ENCODE measurements around the gene DNAJB13.
"Not testable (repeated sequence)": the region's sequence is repeated elsewhere in the genome, so short reads cannot be mapped to it uniquely, and the experiment has no call there.

The DNAJB13 gene

DNA sequence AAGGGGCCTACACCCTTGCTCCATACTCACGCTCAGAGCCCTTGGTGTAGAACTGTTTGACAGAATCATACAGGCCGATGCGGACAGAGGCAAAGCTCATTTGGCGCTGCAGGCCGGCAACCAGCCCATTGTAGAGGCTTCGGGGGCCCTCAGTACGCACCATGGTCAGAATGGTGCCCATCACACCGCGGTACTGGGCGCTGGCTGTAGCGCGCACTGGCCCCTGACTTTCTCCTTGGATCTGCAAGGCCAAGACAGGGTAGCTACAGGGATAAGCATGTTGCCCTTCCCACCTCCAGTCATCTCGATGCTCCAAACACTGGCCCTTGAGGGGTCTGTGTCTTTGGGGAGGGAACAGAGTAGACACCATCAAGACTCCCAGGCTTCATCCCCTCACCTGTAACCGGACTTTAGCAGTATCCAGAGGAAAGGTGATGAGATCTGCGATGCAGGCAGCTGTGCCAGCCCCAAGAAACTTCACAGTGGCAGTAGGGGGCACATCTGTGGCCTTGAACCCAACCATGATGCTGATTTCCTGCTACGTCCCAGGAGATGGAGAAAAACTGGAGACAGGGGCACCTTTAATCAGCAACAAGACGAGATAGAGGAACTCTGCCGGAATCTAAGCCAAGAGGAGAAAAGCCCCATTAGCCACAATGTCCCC, 27.2 kb downstream of the DNAJB13 start:
- DNase-seq (ENCODE audit: low read depth, low spot score): no peak

DNA sequence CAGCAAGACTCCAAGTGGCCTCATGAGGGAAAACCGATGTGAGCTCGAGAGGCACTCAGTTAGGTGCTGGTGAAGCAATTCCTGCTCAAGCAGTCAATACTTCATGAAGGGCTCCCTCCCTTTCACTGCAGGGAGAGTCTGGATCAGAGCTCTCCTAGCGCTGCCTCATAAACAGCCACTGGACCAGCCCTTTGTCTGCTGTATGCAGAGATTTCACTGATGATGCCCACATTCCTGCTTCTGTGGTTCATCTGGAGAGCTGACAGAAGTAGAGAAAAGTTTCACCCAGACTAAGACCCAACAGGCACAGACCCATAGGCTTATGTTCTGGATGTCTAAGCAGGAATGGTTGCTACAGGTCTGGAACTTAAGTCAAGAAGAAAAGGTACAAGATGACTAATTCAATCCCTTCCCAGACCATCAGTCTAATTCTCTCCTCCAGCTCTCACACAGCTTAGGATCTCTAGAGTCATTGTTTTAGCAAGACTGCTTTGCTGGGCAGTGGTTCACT, 27.8 kb downstream of the DNAJB13 start:
- DNase-seq (ENCODE audit: low read depth, low spot score): no peak

DNA sequence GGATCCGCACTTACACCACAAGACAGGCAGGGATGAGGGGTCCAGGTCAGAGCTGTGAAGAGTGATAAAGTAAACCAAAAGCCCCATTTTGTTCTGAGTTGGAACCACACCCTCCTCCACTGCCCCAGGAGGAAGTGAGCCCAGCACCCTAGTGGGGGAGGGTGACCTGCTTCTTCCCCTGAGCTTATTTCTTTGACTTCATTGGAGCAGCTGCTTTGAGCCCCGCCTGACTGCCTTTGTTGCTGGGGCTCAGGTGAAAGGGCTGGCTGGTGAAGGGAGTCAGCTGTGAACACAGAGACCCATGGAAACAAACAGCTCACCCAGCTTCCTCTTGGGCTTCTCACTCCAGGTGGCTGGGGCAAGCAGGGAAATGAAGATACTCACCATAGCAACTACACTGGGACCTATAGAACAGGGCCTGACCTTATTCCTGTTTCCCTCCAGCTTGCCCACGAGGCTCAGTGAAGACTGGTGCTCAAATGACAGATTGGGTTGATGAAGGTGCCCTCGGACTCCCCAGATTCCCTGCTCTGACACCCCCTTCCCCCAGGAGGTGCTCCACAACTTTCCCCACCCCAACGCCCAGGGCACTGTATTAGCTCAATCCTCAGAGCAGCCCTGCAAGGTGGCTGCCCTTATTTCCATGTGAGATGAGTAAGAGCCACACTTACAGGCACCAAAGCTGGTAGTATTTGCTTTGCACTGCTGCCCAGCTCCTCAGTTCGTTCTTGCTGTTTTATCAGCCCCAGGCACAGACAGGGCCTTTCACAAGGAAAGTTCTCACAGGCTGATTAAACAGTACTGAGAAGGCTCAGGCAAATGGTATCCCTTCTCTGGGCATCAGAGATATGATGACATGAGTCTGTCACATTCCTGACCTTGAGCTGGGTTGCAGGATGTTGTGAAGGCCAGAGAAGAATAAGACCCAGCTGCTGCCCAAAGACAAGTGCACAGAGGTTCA, 29.5 kb downstream of the DNAJB13 start:
- no peak for DNase-seq (ENCODE audit: low read depth, low spot score)

DNA sequence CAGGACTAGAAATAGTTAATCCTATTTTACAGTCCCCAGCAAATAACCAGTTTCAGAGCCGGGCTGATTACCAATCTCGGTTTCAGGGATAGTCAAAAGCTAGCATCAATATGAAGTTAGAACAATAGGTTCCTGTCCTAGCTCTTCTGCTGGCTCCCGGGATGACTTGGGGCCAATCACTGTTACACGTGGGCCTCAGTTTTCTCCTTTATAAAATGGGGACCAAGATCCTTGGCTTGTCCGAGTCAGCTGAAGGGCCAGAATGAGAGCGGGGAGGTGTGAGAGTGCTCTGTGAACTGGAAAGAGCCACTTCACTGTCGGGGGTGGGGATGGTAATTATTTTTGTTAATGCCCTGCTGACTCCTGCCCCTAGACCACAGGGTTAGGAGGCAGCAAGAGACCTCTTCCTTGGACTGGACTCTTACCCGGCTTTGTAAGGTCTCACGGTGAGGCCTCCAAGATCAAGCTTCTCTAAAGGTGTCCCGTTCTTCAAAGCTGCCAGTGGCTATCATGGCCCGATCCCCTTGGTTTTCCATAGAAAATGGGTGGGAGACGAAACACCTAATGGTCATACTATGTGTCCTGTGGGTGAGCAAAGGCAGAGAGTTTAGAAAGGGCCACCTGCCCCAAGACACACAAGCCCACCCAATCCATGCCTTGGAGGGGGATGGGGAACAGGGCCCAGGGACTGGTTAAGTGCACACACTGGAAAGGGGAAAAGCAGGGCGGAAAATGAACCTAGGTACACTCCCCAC, 30.4 kb downstream of the DNAJB13 start:
- no peak for DNase-seq (ENCODE audit: low read depth, low spot score)

DNA sequence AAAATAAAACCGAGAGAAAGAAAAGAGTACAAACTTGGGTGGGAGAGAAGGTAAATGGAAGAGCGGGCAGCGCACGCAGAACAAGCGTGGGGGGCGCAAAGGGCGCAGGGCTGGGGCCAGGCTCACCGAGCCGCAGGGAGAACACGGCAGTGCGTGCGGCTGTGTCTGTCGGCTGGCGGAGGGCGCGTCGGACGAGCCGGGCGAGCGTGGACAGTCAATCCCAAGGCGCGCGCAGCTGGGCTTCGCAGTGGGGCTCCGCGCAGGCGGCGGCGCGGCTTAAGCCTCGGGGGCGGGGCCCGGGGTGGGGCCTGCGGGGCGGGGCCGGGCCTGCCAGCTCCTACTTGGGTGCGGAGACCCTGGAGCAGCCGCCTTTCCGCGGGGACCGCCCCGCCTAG, 31.8 kb downstream of the DNAJB13 start, which contains the start of gene UCP2:
UCP2 (minus strand) TSS at position 249 of the 395 bp plus-strand sequence. CDS start 4,465 bp downstream, outside the sequence.
- peak; percentile 65 for DNase-seq (ENCODE audit: low read depth, low spot score)

DNA sequence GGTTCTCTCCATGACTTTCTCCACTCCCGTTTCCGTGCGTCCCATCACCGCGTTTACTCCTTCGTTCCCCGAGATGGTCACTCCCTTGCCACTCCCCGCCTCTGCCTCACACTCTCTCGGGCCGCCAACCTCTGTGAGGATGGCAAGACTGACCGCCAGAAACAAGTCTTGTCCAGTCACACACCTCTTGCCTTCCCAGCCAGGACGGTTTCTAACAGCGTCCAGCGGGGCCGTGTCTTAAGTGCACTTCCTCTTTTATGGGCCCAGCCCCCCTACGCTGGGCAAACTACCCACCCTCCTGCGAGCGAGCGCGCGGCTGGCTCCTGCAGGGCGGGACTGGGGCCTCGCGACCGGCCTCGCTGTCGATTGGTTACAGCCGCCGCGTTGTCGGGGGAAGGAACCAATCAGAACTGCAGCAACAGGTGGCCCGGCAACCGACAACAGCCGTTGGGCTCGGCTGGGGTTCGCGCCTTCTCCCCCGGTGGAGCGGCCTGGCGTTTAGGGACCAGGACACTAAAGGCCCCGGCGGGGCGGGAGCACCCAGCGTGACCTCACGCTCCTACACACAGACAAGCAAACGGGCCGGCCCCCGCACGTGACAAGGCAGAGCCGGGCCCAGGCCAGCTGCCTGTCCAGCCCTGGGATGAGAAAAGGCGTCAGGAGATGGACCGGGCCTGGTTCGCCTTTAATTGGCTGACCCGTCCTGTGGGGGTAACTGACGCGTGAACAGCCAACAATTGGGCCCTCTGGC, 32.3 kb downstream of the DNAJB13 start:
- peak; percentile 83 for DNase-seq (ENCODE audit: low read depth, low spot score)

DNA sequence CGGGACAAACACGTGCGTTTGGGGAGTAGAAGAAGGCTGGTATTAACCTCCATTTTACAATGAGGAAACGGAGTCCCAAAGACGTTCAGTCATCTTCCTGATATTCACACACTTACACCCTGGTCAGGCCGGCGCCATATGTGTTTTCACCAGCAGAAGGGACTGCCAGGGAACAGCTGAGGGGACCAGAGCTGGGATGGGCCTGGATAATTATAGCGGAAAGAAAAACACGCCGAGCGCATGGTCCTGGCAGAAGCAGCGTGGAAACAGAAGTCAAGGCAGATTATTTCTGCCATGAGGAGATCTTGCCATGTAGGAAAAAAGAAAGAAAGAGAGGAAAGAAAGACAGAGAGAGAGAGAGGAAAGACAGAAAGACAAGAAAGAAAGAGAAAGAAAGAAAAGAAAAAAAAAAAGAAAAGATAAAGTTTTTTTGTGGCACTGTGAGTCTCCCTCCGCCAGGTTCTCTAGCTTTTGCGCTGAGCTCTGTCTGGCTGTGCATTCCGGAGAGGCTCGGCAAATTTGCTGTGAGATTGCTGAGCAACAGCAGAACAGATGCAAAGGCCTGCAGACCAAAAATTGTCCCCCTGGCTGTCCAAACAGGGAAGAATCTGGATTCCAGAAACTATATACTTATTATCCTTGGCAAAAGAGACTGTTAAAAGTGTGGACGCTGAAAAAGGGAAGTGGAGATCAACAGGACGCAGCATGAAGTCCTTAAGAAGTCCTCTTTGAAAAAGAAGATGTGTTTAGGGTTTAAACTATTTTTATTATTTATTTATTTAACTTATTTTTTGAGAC, 33.1 kb downstream of the DNAJB13 start:
- no peak for DNase-seq (ENCODE audit: low read depth, low spot score)

DNA sequence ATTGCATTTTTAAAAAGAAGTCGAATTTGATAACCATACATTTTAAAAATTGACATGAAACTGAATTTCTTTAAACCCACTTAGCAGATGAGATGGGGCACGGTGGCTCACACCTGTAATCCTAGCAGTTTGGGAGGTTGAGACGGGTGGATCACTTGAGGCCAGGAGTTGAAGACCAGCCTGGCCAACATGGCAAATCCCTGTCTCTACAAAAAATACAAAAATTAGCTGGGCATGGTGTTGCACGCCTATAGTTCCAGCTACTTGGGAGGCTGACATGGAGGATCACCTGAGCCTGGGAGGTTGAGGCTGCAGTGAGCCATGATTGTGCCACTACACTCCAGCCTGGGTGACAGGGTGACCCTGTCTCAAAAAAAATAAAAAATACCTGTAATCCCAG, 34.8 kb downstream of the DNAJB13 start:
- not testable (repeated sequence) for DNase-seq (ENCODE audit: low read depth, low spot score)

DNA sequence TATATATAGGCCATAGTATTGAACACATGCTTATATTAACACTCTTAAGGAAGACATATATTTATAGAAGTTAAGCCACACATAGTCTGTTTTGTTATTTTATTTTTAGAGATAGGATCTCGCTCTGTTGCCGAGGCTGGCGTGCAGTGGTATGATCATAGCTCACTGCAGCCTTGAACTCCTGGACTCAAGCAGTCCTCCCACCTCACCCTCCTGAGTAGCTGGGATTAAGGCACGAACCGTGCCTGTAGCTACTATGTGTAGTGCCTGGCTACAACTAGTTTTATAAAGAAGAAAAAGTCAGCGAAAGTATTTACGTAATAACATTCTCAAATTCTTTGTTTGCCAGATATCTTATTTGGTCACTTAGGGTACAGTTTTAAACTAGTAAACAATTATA, 37.4 kb downstream of the DNAJB13 start:
- DNase-seq (ENCODE audit: low read depth, low spot score): no peak

DNA sequence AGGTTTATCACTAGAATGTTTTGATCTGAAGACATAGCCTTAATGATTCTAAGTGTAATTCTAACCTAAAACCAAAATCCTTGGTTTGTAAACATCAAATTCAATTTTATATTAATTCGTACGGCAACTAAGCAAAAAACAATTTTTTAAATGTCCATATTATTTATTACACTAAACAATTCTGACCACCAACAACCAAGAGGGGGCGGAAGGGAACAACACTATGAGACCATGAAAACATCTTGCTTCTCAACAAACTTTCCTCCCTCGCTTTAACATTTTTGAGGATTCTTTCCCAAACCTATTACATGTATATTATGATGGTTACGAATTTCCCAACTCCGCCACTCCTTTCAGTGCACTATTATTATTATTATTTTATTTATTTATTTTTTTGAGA, 38.3 kb downstream of the DNAJB13 start:
- DNase-seq (ENCODE audit: low read depth, low spot score): no peak

DNA sequence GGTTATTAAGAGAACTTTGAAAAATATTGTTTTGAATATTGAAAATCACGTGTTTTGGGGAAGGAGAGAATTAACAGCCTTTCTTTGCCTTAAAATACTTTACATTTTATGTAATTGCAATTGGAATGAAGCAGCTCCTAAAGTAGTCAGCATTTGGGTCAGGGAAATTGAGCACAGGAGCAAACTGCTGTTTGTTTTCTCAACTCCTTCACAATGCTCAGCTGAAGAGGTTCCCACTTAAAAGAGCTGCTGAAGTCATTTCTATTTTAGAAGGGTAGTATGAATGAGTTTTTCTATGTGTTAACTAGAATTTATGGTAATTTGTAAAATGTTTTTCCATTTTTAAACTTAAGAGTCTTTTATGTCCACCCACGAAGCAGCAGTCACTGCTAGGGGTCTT, 39.9 kb downstream of the DNAJB13 start:
- no peak for DNase-seq (ENCODE audit: low read depth, low spot score)

DNA sequence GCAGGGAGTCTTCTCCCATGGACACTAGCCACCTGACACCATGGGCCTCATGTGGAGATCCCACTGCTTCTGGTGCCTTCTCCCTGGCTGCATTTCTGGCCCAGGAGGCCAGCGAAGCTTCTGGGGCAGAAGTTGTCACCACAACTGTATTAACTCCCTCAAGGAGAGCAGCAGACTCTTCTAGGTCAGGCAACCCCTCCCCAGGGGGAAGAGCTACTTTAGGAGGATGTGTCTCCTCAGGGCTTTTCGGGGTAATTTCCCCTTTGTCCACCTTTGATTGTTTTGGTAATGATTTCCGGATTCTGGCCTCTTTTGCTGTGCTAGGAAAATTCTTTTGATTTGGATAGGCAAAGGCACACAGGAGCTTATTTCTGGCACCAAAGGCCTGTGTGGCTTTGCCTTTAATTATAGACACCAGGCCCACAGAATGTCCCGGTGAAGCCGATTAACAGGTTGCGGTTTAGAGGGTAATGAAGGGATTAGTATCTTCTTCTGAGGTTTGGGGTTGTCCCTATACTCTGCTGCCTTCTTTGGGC, 40.7 kb downstream of the DNAJB13 start:
- DNase-seq (ENCODE audit: low read depth, low spot score): no peak

DNA sequence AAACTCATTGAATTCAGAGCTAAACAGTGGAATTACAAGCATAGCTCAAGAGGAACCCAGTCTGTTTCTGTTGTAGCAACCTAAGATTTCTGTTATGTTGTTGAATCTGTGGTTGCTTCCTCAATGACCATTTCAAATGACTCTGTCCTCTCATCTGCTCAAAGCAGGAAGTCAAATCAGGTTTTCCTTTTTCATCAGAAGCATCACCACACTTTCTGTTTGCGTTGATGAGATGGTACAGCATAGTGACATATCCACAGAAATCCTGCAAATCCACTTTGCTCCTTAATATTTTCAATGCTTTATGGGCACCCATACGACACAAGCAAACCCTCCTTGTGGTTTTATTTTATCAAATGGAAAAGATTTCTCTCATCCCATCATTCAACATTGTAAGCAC, 44.4 kb downstream of the DNAJB13 start:
- DNase-seq (ENCODE audit: low read depth, low spot score): no peak

DNA sequence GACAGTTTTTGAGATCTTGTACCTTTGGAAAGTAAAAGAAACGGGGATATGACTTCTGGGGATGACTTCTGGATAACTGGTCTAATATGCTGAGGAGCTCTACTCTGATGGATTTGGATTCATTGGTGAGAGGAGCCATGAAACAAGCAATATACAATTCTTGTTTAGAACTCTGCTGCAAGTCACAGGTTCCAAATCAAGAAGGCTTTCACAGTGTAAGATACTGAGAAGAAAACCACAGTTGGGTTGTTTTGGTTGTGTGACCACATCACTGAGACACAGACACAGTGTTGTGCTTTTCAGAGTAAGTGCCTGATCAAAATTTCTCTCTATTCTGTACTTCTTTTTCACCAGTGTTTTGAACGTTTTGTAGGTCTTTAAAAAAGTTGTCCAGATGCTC, 44.9 kb downstream of the DNAJB13 start:
- no peak for DNase-seq (ENCODE audit: low read depth, low spot score)

DNA sequence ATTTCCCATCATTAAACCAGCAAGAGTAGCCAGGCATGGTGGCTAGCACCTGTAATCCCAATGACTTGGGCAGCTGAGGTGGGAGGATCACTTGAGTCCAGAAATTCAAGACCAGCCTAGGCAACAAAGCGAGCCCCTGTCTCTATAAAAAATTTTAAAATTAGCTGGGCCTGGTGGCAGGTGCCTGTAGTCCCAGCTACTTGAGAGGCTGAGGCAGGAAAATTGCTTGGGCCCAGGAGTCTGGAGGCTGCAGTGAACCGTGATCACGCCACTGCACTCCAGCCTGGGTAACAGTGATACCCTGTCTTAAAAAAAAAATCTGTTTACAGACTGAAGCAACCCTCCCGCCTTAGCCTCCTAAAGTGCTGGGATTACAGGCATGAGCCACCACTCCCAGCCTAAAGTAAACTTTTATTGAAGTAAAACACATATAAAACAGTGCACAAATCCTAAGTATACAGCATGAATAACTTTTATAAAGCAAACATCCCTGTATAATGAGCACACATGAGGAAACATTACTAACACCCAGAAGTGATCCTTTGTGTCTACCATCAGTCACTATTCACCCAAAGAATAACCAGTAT, 45.4 kb downstream of the DNAJB13 start:
- DNase-seq (ENCODE audit: low read depth, low spot score): no peak

DNA sequence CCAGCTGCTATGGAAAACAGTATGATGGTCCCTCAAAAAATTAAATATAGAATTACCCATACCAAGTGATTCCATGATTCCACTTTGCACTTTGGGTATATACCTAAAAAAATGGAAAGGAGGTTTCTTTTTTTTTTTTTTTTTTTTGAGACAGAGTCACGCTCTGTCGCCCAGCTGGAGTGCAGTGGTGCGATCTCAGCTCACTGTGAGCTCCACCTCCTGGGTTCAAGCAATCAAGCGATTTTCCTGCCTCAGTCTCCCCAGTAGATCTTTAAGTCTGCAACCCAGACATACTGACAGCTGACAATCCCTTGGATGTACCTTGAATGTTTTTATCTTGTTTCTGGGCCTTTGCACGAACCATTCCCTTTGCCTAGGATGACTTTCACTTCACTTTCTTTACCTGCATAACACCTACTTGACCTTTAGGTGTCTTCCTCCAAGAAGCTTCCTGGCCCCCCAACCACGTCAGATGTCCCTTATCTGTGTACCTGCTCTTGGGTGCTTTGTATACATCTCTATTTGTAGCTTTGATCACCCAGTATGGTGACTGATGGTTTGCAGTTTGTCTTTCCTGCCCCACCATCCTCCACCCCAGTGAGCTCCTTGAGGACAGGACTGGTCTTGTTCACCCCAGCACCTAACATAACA, 46.4 kb downstream of the DNAJB13 start:
- DNase-seq (ENCODE audit: low read depth, low spot score): no peak

DNA sequence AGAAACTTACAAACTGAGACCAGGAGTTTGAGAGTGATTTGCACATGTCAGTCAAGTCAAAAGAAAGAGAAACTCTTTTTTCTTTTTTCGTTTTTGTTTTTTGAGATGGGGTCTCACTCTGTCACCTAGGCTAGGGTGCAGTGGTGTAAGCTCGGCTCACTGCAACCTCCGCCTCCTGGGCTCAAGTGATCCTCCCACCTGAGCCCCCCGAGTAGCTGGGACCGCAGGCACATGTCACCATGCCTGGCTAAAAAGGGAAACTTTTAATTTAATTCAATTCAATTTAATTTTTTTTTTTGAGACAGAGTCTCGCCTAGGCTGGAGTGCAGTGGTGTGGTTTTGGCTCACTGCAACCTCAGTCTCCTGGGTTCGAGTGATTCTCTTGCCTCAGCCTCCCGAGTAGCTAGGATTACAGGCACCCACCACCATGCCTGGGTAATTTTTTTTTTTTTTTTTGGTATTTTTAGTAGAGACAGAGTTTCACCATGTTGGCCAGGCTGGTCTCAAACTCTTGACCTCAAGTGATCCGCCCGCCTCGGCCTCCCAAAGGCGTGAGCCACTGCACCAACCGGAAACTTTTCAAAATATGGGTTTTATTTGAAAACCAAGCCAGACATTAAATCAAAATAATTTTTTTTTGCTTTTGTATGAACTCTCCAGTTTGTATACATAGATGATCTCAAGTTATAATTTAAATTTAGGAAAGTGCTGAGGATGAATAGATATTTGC, 48.2 kb downstream of the DNAJB13 start:
- no peak for DNase-seq (ENCODE audit: low read depth, low spot score)

DNA sequence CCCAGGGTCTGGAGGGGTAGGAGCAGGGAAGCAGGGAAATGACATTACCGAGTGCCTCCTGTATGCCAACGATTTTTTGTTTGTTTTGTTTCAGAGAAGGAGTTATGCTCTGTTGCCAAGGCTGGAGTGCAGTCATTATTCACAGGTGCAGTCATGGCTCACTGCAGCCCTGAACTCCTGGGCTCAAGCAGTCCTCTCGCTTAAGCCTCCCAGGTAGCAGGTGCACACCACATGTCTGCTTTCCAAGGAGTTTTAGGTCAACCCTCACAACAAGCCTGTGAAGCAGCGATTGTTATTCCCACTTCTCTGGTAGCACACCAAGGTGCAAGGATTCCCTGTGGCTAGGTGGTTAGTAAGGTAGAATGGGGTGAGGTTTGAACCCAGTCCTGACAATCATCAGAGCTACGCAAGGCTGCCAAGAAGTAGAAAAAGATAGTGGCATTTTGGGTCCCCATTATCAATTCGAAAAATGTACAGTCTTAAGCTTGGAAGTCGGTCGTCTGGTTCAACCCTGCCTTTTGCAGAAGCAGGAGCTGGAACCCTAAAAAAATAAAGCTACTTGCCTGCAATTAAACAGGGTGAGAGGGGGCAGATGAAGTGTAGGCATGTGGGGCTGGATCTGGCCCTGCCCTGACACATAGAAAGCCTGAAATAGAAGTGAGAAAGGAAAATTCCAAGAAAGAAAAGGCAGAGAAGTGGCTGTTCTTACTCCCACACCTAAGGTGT, 48.9 kb downstream of the DNAJB13 start:
- no peak for DNase-seq (ENCODE audit: low read depth, low spot score)
